T-helper 2 cell (primary cell): ENCODE measurements around the gene ZNF570.

Experiments
- DNase-seq, 5 experiments: peaks; one replicate each; pipeline versions ENCODE4 v3.0.0 to v3.0.0-alpha.2; 2012 to 2022
- total RNA-seq, 2 donors: gene quantifications; one replicate each; lab custom pipeline; 2026; lab: John Stamatoyannopoulos, UW

ZNF570 gene
- 24.9 to 33.1 reads per million in 2 donors for total RNA-seq

DNA sequence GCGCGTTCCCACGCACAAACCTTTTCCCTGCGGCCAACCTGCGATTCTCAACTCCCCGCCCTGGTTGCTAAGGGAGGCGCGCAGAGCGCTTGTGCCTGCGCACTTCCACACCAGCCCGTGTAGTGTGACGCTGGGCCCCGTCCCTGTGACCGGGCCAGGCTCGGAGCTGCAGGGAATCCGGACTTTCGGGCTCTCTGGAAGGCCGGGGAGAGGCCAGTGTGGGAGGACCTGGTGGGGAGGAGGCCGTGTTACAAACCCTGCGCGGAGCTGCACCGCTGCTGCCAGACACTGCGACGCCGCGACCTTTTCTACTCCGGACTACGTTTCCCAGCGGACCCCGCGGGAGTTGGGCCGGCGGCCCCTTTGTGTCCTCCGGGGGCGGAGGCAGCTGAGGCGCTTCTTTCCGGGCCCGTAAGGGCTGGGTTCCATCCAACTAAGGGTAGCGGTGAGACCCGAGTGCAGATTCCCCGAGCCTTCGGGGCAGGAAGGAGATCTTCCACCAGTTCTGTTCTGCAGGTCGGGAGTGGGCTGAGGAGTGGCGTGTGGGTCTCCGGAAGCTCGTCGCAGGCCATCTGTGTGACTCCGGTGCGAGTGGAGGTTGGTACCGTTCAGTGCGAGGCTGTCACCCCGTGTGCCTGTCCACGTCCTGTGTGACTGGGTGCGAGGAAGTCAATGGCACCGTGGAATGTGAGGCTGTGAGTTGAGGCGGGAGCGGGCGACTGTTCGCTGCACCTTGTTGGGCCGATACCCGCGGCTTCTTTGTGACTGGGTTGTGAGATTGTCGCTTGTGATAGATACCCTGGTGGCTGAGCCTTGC is at the start of gene ZNF570:
ZNF570 (plus strand) TSS at position 396 of the 817 bp plus-strand sequence. CDS start 999 bp downstream, outside the sequence.
- DNase-seq = peak; percentile 73 to 94 (median 80)

DNA sequence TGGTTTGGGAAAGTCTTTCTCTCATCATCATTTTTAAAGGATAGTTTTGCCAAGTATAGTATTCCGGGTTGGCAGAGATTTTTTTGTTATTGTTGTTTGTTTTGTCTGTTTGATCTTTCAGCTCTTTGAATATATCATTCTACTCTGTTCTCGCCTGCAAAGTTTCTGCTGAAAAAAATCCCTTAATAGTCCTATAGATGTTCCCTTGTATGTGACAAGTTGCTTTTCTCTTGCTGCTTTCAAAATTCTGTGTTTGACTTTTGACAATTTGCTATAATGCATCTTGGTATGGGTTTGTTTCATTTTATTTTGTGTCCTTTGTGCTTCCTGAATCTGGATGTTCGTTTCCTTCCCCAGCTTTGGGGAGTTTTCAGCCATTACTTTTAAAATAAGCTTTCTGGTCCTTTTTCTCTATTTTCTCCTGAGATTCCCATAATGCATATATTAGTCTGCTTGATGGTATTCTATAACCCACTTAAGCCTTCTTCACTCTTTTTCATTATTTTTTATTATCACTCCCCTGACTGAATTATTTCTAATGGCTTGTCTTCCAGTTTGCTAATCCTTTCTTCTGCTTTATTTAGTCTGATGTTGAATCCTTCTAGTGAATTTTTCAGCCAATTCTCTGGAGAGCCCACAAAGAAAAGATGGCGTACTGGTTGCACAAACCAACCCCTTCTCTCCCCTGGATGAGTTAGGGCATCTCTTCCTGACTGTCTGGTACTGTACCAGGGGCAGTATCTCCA is 16.5 kb upstream of the ZNF570 start:
- DNase-seq = no peak

DNA sequence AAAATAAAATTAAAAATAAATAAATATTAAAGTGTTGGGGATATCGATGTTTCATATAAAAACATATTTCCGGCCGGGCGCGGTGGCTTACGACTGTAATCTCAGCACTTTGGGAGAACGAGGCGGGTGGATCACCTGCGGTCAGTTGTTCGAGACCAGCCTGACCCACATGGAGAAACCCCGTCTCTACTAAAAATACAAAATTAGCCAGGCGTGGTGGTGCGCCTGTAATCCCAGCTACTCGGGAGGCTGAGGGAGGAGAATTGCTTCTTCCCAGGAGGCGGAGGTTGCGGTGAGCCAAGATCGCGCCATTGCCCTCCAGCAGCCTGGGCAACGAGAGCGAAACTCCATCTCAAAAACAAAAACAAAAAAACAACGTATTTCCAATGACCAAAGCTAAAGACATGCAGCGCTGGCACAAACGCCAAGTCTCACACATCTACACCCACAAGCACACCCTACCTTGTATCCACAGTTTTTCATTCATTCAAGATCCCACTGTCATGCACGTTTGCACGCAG is 2.8 kb upstream of the ZNF570 start:
- DNase-seq = no peak

DNA sequence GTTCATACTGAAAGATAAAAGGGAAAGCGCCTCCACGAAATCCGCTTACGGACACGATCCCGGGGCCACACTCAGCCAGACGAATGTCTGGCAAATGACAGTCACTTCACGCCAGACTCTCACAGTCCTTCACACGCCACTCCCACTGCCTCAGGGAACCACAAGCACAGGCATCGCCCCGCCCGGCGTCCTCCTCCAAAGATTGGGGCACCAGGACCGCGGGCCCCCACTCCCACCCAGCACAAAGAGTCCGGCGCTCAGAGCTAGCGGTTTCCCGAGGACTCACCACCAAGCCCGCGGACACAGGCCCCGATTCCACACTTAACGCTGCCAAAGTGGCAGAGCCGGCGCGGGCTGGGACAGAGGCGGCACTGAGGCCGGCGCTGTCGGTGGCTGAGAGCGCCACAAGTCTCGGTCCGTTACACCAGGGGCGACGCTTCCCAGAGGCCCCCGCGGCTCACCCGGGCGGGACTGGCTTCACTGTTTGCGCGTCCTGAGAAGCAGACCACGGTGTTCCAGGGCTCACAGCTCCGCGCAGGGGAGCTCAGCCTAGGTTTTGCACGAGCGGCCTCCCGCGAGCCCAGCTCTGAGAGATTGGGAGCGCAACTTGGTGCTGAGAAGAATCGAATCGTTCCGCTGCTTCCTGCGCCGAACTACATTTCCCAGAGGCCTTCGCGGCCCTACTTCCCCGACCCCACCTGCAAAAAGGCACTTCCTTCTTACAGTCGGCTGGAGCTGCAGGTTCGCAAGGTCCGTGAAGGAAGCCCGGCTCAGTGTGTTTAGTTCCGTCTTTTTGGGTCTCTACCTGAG is 2.2 kb upstream of the ZNF570 start, which contains the start of gene ZNF569:
ZNF569 (minus strand) TSS at position 647 of the 810 bp plus-strand sequence. CDS start 22,523 bp downstream, outside the sequence.
- DNase-seq = peak; percentile 64 to 97 (median 82)

DNA sequence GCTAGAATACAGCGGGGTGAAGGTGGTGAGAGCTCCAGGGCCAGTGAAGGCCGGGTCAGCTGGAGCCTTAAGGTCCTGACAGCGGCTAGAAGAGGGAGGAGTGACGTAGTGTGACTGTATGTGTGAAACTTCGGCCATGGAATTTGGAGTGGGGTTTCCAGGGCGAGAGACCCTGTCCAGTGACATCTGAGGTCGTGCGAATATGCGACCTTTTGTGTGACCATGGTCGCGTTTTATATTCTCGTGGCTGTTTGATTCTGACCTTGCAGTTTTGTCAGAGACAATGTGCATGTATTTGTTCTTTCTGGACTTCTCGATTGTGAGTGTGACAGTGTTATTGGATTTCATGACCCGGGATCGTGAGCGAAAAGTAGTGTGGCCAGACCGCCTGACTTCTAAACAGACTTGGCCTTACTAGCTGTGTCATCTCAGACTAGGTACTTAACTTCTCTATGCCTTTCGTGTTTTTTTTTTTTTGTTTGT is 1.5 kb upstream of the ZNF570 start:
- DNase-seq = no peak

DNA sequence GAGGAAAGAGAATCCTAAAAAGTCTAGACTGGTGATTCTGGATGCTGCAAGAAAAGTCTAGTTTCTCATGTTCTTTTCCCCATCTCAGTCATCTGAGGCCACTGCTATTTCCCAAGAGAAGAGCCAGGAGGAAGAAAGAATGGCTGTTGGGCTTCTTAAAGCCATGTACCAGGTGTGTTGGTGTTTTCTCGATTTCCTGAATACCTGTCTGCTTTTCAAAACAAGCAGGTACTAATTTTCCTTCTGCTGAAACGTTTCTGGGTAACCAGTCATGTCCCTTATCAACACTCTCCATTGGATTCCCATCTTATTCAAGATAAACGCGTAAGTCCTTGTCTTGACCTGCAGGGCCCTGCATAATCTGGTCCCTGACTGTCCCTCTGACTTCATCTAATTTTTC is 1.1 kb downstream of the ZNF570 start:
- DNase-seq = no peak

DNA sequence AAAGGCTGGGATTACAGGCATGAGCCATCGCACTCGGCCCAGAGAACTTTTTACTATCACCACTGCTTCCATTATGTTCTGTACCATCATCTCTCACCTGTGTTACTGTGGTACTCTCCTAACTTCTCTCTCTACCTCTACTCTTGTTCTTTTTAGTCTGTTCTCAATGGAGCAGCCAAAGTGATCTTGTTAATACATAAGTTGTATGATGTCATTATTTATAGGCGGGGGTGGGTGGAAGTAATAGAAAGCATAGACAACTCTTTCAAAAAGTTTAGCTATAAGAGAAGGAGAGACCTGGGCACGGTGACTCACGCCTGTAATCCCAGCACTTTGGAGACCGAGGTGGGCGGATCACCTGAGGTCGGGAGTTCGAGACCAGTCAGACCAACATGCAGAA is 3.0 kb downstream of the ZNF570 start:
- DNase-seq = no peak

DNA sequence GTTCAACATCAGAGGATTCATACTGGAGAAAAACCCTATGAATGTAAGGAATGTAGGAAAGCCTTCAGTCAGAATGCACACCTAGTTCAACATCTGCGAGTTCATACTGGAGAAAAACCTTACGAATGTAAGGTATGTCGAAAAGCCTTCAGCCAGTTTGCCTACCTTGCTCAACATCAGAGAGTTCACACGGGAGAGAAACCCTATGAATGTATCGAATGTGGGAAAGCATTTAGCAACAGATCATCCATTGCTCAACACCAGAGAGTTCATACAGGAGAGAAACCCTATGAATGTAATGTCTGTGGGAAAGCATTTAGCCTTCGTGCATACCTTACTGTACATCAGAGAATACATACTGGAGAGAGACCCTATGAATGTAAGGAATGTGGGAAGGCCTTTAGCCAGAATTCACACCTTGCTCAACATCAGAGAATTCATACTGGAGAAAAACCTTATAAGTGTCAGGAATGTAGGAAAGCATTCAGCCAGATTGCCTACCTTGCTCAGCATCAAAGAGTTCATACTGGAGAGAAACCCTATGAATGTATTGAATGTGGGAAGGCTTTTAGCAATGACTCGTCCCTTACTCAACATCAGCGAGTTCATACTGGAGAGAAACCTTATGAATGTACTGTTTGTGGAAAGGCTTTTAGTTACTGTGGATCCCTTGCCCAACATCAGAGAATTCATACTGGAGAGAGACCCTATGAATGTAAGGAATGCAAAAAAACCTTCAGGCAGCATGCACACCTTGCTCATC is 15.4 kb downstream of the ZNF570 start:
- DNase-seq = no peak

DNA sequence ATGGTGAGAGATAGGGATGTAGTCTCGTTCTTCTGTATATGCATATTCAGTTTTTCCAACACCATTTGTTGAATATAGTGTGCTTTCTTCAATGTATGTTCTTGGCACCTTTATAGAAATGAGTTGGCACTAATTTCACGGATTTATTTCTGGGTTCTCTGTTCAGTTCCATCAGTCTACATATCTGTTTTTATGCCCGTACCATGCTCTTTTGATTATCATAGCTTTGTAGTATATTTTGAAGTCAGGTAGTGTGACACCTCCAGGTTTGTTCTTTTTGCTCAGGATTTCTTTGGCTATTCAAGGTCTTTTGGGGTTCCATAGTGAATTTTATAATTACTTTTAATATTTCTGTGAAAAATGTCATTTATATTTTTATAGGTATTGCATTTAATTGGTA is 23.1 kb downstream of the ZNF570 start:
- DNase-seq = no peak

DNA sequence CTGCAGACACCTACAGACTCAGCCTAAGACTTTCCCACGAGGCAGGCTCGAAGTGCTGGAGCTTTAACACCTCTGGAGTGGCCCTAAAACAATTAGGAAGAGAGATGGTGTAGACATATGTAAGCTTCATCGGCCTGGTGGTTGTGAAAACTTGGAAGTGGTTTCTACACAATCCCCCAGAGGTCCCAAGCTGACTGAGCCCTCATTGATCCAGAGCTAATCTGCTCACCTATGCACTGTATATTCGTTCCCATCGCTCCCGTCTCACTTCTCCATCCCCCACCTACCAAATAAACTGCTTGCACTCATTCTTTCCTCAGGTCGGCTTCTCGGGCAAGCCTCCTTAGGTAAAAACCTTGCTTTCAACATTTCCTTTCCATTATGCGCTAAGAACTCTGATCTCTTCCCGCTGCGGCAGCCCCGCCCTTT is 36.8 kb downstream of the ZNF570 start:
- no peak for DNase-seq

DNA sequence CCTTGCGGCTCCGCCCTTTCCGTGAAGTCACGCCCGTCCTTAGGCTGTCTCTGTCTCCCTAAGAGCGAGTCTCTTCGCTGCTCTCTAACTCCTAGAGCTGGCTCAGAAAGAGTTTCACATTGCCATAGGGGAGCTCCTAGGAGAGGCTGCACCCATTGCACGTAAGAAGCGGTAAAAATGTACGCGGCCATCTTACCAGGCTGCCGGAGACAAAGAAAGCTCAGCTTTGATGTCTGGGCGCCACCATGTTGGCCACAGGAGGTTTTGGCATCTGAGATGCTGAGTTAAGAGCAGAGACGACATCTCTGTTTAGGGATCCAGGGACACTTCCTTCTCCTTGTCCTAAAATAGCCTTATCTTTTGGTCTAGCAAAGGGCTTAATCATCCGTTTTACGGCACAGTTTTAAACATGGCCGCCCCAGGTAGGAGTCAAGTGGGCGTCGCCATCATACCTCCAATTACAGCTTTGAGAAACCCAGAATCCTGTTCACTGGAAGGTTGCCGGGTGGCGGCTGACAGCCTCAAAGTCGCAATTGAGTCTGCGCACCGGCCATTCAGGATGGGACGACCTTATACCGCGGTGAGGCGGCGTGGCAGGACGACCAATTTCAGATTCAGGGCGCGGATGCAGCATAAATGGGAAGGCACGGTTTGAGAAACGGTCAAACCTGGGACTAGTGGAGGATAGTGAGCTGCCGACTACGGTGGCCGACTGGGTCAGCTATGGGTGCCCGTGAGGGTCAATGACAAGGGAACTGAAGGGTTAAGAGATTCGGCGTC is 37.4 kb downstream of the ZNF570 start, which contains the start of gene ZNF793:
ZNF793 (plus strand) TSS at position 553 of the 780 bp plus-strand sequence. CDS start 16,501 bp downstream, outside the sequence.
- DNase-seq = peak; percentile 49 to 88 (median 75)

DNA sequence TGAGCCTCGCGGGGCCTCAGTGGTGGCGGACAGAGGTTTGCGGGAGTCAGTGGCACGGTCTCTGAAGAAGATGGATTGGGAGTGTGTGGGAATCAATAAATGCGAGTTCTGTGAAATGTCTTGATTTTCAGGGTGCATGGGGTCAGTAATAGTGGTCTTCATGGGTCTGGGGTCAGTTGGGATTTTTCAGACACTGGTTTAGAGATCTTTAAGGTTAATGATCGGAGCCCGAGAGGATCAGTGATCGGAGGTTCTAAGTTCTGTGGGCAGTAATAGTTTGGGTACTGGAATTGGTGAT is 38.0 kb downstream of the ZNF570 start:
- DNase-seq = no peak

DNA sequence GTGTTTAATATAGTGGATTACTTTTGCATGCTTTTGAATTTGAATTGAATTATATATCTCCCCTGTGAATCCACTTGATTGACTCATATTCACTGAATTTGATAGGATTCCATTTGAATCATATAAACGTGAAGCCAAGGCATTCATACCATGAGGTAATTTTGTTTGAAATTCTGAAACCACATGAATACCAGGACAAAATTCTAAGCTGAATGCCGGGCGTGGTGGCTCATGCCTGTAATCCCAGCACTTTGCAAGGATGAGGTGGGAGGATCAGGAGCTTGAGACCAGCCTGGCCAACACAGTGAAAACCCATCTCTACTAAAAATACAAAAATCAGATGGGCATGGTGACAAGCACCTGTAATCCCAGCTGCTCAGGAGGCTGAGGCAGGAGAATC is 42.0 kb downstream of the ZNF570 start:
- no peak for DNase-seq

DNA sequence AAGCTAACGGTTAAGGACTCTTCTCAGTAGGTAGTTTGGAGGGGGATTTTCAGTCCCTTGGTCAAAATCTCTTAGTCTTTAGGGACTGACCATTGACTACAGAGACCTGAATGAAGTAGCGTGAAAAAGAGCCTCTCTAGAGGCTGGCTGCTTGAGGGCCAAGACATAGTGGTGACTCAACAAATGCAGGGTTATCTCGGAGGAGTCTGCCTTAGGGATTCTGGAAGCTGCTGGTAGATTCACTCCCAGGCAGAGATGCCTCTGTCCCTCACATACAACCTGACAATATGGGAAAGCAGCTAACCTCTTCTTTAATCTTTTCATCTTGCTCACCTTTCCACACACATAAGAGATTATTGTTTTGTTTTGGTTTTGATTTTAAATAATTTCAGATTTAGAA is 42.7 kb downstream of the ZNF570 start:
- DNase-seq = no peak

DNA sequence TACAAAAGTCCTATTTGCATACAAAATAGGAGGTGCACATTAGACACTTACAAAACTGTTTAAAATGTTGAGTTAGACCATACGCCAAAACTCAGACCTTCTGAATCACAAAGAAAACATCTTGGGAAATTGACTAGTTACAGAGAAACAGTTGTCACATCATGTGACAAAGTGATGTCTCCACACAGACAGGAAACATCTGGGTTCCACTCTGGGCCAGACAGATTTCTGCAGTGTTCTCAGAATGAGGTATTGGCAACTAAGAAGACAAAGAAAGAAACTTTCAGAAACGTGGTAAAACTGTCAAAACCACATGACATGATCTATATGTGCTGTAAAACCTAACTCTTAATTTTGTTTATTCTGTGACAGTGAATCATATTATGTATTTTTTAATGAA is 44.2 kb downstream of the ZNF570 start:
- DNase-seq = peak in 1 of 5 experiments; percentile 7

DNA sequence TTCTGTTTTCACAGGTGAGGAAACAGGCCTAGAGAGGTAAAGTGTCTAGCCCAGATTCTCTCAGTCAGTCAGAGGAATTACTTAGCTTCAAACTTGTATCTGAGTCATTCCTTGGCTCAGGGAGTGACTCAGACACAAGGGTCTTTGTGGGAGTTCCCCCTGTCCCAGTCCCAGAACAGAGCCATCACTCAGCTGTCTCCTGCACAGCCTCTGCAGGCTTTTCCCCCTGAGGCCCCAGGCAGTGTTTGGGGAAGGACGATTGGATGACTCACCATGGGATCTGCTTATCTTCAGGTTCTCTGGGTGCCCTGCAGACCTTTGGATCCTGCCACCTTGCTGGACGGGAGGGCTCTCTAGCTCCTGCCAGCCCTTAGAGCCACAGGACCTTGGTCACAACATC is 50.7 kb downstream of the ZNF570 start:
- no peak for DNase-seq

DNA sequence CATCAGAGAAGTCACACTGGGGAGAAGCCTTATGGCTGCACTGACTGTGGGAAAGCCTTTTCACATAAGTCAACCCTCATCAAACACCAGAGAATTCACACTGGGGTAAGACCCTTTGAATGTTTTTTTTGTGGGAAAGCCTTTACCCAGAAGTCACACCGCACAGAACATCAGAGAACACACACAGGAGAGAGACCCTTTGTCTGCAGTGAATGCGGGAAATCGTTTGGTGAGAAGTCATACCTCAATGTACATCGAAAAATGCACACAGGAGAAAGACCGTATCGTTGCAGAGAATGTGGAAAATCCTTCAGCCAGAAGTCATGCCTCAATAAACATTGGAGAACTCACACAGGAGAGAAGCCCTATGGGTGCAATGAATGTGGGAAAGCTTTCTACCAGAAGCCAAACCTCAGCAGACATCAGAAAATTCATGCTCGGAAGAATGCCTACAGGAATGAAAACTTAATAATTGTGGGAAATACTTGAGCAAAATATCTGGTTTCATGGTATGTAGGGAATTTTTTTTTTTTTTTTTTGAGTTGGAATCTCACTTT is 68.3 kb downstream of the ZNF570 start:
- no peak for DNase-seq
